Epithelial cell of prostate (primary cell): ENCODE results near the gene SESN1.

Experiments used
- DNase-seq: peaks from one replicate; pipeline ENCODE4 v3.0.0-alpha.2; 2011; ENCODE audit warnings: low read depth, low spot score
- H3K27ac ChIP-seq: fragments of 450-650 bp; 2 replicates; pipeline ENCODE4 v1.5.1; 2017; ENCODE audit warnings: mild to moderate bottlenecking

The SESN1 gene

GRCh38 chr6:108969776-108970175 is 124.9 kb downstream of the SESN1 start:
- H3K27ac ChIP-seq = no peak overlapping the region
- DNase-seq = no peak

- H3K27ac ChIP-seq = no peak overlapping the region
- no peak for DNase-seq
Measured at GRCh38 chr6:108968325-108969316, 126.0 kb downstream of the SESN1 start.

GRCh38 chr6:108966855-108967755 is 127.5 kb downstream of the SESN1 start:
- H3K27ac ChIP-seq = no peak overlapping the region
- DNase-seq = no peak

- no peak overlapping the region for H3K27ac ChIP-seq
- no peak for DNase-seq
Measured at GRCh38 chr6:108966251-108966650, 128.4 kb downstream of the SESN1 start.

- DNase-seq = no peak
Measured at GRCh38 chr6:108961985-108962384, 132.7 kb downstream of the SESN1 start.

GRCh38 chr6:108961077-108961476 is 133.6 kb downstream of the SESN1 start:
- no peak overlapping the region for H3K27ac ChIP-seq
- DNase-seq = no peak

More at GRCh38 chr6:108961985-108962384, 132.7 kb downstream of the SESN1 start:
- H3K27ac ChIP-seq = no peak overlapping the region

GRCh38 chr6:108960601-108961000 is 134.0 kb downstream of the SESN1 start:
- no peak overlapping the region for H3K27ac ChIP-seq
- DNase-seq = no peak

GRCh38 chr6:108959972-108960582 is 134.6 kb downstream of the SESN1 start:
- no peak overlapping the region for H3K27ac ChIP-seq
- DNase-seq = no peak

- no peak for DNase-seq
- H3K27ac ChIP-seq = no peak overlapping the region
Measured at GRCh38 chr6:108958900-108959770, 135.5 kb downstream of the SESN1 start.

GRCh38 chr6:108957221-108957620 is 137.4 kb downstream of the SESN1 start:
- no peak for DNase-seq
- H3K27ac ChIP-seq = no peak overlapping the region

- DNase-seq = no peak
- H3K27ac ChIP-seq = no peak overlapping the region
Measured at GRCh38 chr6:108955329-108955949, 139.2 kb downstream of the SESN1 start.

GRCh38 chr6:108953681-108954080 is 141.0 kb downstream of the SESN1 start:
- no peak for DNase-seq
- no peak overlapping the region for H3K27ac ChIP-seq

GRCh38 chr6:108952776-108953486 is 141.7 kb downstream of the SESN1 start:
- no peak overlapping the region for H3K27ac ChIP-seq
- DNase-seq = no peak

- no peak for DNase-seq
- peak overlapping the region; percentile 44 for H3K27ac ChIP-seq
Measured at GRCh38 chr6:108951351-108951953, 143.2 kb downstream of the SESN1 start.

GRCh38 chr6:108948181-108948661 is 146.4 kb downstream of the SESN1 start:
- peak overlapping the region; percentile 92 for H3K27ac ChIP-seq

GRCh38 chr6:108947114-108947854 is 147.4 kb downstream of the SESN1 start:
- peak; percentile 99 for DNase-seq
- peak overlapping the region; percentile 92 for H3K27ac ChIP-seq

More at GRCh38 chr6:108948181-108948661, 146.4 kb downstream of the SESN1 start:
- DNase-seq = no peak

- H3K27ac ChIP-seq = peak overlapping the region; percentile 92
Measured at GRCh38 chr6:108946695-108947094, 148.0 kb downstream of the SESN1 start.

More at GRCh38 chr6:108946695-108947094, 148.0 kb downstream of the SESN1 start:
- DNase-seq = no peak
